ENCODE measurements around the gene ITGAL. TPM values are rescaled to one million over a fixed set of nuclear protein-coding genes. Genes with fewer than 3 reads are reported as not detected.
A peak's percentile ranks its signal among the peaks of the same experiment; 100 is the strongest.

ITGAL gene
- total and polyA plus RNA-seq, 2 of the 8 experiments (the other 6 are each of a cell fraction or from before 2014, with no cell fraction given), result not detected

- Histone ChIP-seq H3K56ac (replicated peaks; ENCODE audit: insufficient read length, low read depth, low read length) (no peak overlapping the region), H4K8ac (ENCODE audit: extremely low read depth, insufficient read depth, low read length) (no peak overlapping the region), H3K27me3 (replicated peaks in 1 of 4; ENCODE audit: control insufficient read depth in 3 of 4, extremely low read depth in 1 of 4, insufficient read depth in 3 of 4, low read length in 3 of 4) (peaks cover 0 to 4% (median 1%) of the 10 kb centered on the region in 4 experiments; a peak in 1 of 7 replicates), H3K4me1 (replicated peaks in 1 of 4; ENCODE audit: control insufficient read depth in 3 of 4, insufficient read depth in 4 of 4, low read length in 3 of 4) (peaks cover 0 to 9% (median 6%) of the 10 kb centered on the region in 4 experiments; a peak in 5 of 7 replicates), H4K5ac (ENCODE audit: insufficient read length, low read depth, low read length) (no peak overlapping the region), H2BK12ac (ENCODE audit: low read depth, low read length) (no peak overlapping the region), H3K4ac (replicated peaks; ENCODE audit: insufficient read length, low read depth, low read length) (no peak overlapping the region), H2BK5ac (ENCODE audit: low read depth, low read length) (no peak overlapping the region), H2BK120ac (replicated peaks; ENCODE audit: low read depth, low read length) (no peak overlapping the region), H3K79me1 (ENCODE audit: low read depth, low read length) (peaks cover 9% of the 10 kb centered on the region), H3K23me2 (ENCODE audit: low read depth, low read length) (peaks cover 6% of the 10 kb centered on the region), H2BK15ac (ENCODE audit: low read length) (no peak overlapping the region), H3K9ac (replicated peaks in 1 of 4; ENCODE audit: extremely low read depth in 1 of 4, low read depth in 3 of 4, low read length in 3 of 4) (no peak overlapping the region), H3K9me3 (ENCODE audit: insufficient read depth in 2 of 2, low read depth in 1 of 2, low read length in 1 of 2) (no peaks in the 10 kb centered on the region), H3K36me3 (ENCODE audit: control insufficient read depth in 2 of 4, insufficient read depth in 4 of 4, low read length in 3 of 4) (peaks cover 0 to 13% (median 0%) of the 10 kb centered on the region in 4 experiments; a peak in 1 of 8 replicates), H3K4me2 (ENCODE audit: insufficient read depth in 1 of 2, low read depth in 2 of 2, low read length in 2 of 2) (peak overlapping the region in 1 of 2 experiments; percentile 89; a peak in 1 of 4 replicates), H2AFZ (ENCODE audit: low read length) (no peak overlapping the region), H4K91ac (replicated peaks; ENCODE audit: insufficient read length, low read length) (no peak overlapping the region), H3K18ac (ENCODE audit: extremely low read depth, low read length) (no peak overlapping the region), H3K79me2 (ENCODE audit: control insufficient read depth in 1 of 2, insufficient read depth in 2 of 2, low read length in 2 of 2) (peaks cover 0 to 12% of the 10 kb centered on the region in 2 experiments; a peak in 1 of 4 replicates), H3K4me3 (ENCODE audit: extremely low read depth in 1 of 4, insufficient read depth in 2 of 4, low read depth in 3 of 4, low read length in 4 of 4) (no peak overlapping the region), H4K20me1 (replicated peaks in 1 of 2; ENCODE audit: control insufficient read depth in 1 of 2, insufficient read depth in 2 of 2, low read length in 2 of 2) (peaks cover 0 to 3% of the 10 kb centered on the region in 2 experiments), H3K23ac (ENCODE audit: insufficient read length) (no peak overlapping the region), H2BK20ac (ENCODE audit: low read length) (no peak overlapping the region), H3K27ac (ENCODE audit: low read depth, low read length) (no peak overlapping the region), H3K14ac (ENCODE audit: insufficient read length) (no peak overlapping the region), H2AK5ac (ENCODE audit: low read depth, low read length) (no peak overlapping the region)
- POLR2A ChIA-PET (ENCODE audit: partially characterized antibody), result interaction anchor here (1.1 kb wide), 1 partner anchor 9 kb away, joined by 3 read pairs; no protein-coding TSS in a partner anchor
- no peak for DNase-seq (ENCODE audit: low read depth in 1 of 2, low spot score in 2 of 2)
- WGBS, 2 experiments (ENCODE audit: extremely low coverage in 1 of 2, insufficient coverage in 1 of 2, insufficient read length in 1 of 2, insufficient replicate concordance in 2 of 2, low coverage in 1 of 2, low lambda C conversion rate in 2 of 2, missing lambda C conversion rate in 1 of 2), result 91% methylated on average over 2 of the region's 2 CpGs; no CpG with 5 or more reads in 1 of the 2 experiments
- CTCF ChIA-PET (ENCODE audit: partially characterized antibody), result interaction anchor here (1.0 to 1.4 kb wide), 2 partner anchors 13 to 186 kb away, joined by 3 to 4 read pairs; no protein-coding TSS in a partner anchor
- no peak for TF ChIP-seq POLR2A (IDR thresholded peaks at IDR 0.05; ENCODE audit: control extremely low read depth in 1 of 2, low read depth in 2 of 2, low read length in 2 of 2)
- no peak for TF ChIP-seq YY1 (IDR thresholded peaks at IDR 0.05; ENCODE audit: low read depth, low read length)
- FAIRE-seq, result no peak
Measured at GRCh38 chr16:30443631-30444030, 28.9 kb upstream of the ITGAL start.
